Skeletal muscle satellite cell (primary cell): ENCODE results near the gene MEI4.
"Not testable (repeated sequence)": the region's sequence is repeated elsewhere in the genome, so short reads cannot be mapped to it uniquely, and the experiment has no call there.

Experiments used
- H3K27me3 ChIP-seq: 2 replicates; pipeline ENCODE4 v1.7.0; 2013; ENCODE audit warnings: low read length; ENCODE audit not compliant: control insufficient read depth, insufficient read depth
- H3K36me3 ChIP-seq: 2 replicates; pipeline ENCODE4 v1.7.0; 2013; ENCODE audit warnings: mild to moderate bottlenecking, control low read depth, low read length; ENCODE audit not compliant: insufficient read depth
- H3K4me1 ChIP-seq: 2 replicates; pipeline ENCODE4 v1.7.0; 2013; ENCODE audit warnings: low read length; ENCODE audit not compliant: control insufficient read depth, insufficient read depth
- H3K4me2 ChIP-seq: 2 replicates; pipeline ENCODE4 v1.7.0; 2013; ENCODE audit warnings: mild to moderate bottlenecking, low read length
- H3K4me3 ChIP-seq: 2 replicates; pipeline ENCODE4 v1.7.0; 2013; ENCODE audit warnings: low read length
- H3K9ac ChIP-seq: 2 replicates; pipeline ENCODE4 v1.7.0; 2013; ENCODE audit warnings: mild to moderate bottlenecking, low read depth, low read length, moderate library complexity
- H3K9me3 ChIP-seq: replicated peaks from 2 replicates; pipeline ENCODE4 v1.7.0; 2013; ENCODE audit warnings: mild to moderate bottlenecking, control low read depth, low read length

The MEI4 gene

GRCh38 chr6:77638129-77638830 lies 14.6 kb upstream of the MEI4 start:
- Histone ChIP-seq H3K36me3 (no peaks in the 10 kb centered on the region), H3K9me3 (no peaks in the 10 kb centered on the region), H3K4me3 (no peak overlapping the region), H3K4me1 (no peaks in the 10 kb centered on the region), H3K4me2 (no peak overlapping the region), H3K27me3 (no peaks in the 10 kb centered on the region), H3K9ac (no peak overlapping the region)

- H3K4me3 ChIP-seq, result no peak overlapping the region
- H3K4me1 ChIP-seq, result no peaks in the 10 kb centered on the region
- H3K36me3 ChIP-seq, result no peaks in the 10 kb centered on the region
Measured at GRCh38 chr6:77644102-77644705, 8.6 kb upstream of the MEI4 start.

GRCh38 chr6:77650098-77650663 lies 2.7 kb upstream of the MEI4 start:
- Histone ChIP-seq H3K9ac (no peak overlapping the region), H3K4me3 (no peak overlapping the region)

More at GRCh38 chr6:77644102-77644705, 8.6 kb upstream of the MEI4 start:
- Histone ChIP-seq H3K27me3 (no peaks in the 10 kb centered on the region), H3K4me2 (no peak overlapping the region), H3K9me3 (no peaks in the 10 kb centered on the region), H3K9ac (no peak overlapping the region)

DNA sequence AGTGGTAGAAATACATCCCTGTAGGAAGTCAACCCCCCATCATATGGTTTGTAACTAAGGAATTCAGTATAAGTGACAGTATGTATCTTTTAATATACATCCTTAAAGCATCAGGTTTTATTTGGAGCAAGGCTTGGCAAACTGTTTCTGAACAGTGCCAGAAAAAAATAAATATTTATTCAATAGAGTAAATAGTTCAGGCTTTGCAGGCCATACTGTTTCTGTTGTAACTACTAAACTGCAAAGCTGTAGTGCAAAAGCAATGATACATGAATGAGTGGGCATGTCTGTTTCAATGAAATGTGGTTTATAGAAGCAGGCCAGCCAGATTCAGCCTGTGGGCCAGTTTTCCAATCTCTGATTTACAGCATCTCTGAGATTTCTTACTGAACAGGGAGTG lies 977 bp downstream of the MEI4 start:
- Histone ChIP-seq H3K27me3 (no peaks in the 10 kb centered on the region), H3K4me2 (no peak overlapping the region), H3K36me3 (no peaks in the 10 kb centered on the region), H3K9ac (no peak overlapping the region), H3K9me3 (no peaks in the 10 kb centered on the region), H3K4me1 (no peaks in the 10 kb centered on the region), H3K4me3 (no peak overlapping the region)

More at GRCh38 chr6:77650098-77650663, 2.7 kb upstream of the MEI4 start:
- H3K36me3 ChIP-seq, result no peaks in the 10 kb centered on the region
- H3K4me2 ChIP-seq, result no peak overlapping the region
- no peaks in the 10 kb centered on the region for H3K9me3 ChIP-seq
- no peaks in the 10 kb centered on the region for H3K4me1 ChIP-seq
- no peaks in the 10 kb centered on the region for H3K27me3 ChIP-seq

DNA sequence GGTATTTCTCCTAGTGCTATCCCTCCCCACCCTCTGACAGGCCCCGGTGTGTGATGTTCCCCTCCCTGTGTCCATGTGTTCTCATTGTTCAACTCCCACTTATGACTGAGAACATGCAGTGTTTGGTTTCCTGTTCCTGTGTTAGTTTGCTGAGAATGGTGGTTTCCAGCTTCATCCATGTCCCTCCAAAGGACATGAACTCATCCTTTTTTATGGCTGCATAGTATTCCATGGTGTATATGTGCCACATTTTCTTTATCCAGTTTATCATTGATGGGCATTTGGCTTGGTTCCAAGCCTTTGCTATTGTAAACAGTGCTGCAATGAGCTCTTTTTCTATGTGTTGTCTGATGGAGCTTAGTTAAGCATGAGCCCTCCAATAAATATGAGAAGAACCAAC lies 2.2 kb downstream of the MEI4 start:
- H3K4me3 ChIP-seq, H3K36me3 ChIP-seq, H3K4me1 ChIP-seq, H3K9me3 ChIP-seq, H3K9ac ChIP-seq, H3K27me3 ChIP-seq, H3K4me2 ChIP-seq: not testable (repeated sequence)

- Histone ChIP-seq H3K9ac (no peak overlapping the region), H3K4me3 (no peak overlapping the region), H3K9me3 (no peaks in the 10 kb centered on the region), H3K36me3 (no peaks in the 10 kb centered on the region), H3K4me1 (no peaks in the 10 kb centered on the region), H3K4me2 (no peak overlapping the region), H3K27me3 (no peaks in the 10 kb centered on the region)
Measured at GRCh38 chr6:77656999-77657764, 4.3 kb downstream of the MEI4 start.

GRCh38 chr6:77666340-77666739 lies 13.5 kb downstream of the MEI4 start:
- Histone ChIP-seq H3K4me1 (no peaks in the 10 kb centered on the region), H3K4me2 (no peak overlapping the region), H3K4me3 (no peak overlapping the region)

GRCh38 chr6:77666846-77667245 lies 14.0 kb downstream of the MEI4 start:
- H3K4me3 ChIP-seq, result no peak overlapping the region
- no peak overlapping the region for H3K4me2 ChIP-seq
- no peak overlapping the region for H3K9ac ChIP-seq
- H3K4me1 ChIP-seq, result no peaks in the 10 kb centered on the region
- H3K9me3 ChIP-seq, result no peaks in the 10 kb centered on the region
- no peaks in the 10 kb centered on the region for H3K36me3 ChIP-seq
- H3K27me3 ChIP-seq, result no peaks in the 10 kb centered on the region

More at GRCh38 chr6:77666340-77666739, 13.5 kb downstream of the MEI4 start:
- no peaks in the 10 kb centered on the region for H3K9me3 ChIP-seq
- H3K36me3 ChIP-seq, result no peaks in the 10 kb centered on the region
- H3K27me3 ChIP-seq, result no peaks in the 10 kb centered on the region
- no peak overlapping the region for H3K9ac ChIP-seq

- no peak overlapping the region for H3K9ac ChIP-seq
- H3K4me2 ChIP-seq, result no peak overlapping the region
- no peaks in the 10 kb centered on the region for H3K9me3 ChIP-seq
- H3K27me3 ChIP-seq, result no peaks in the 10 kb centered on the region
- H3K4me1 ChIP-seq, result no peaks in the 10 kb centered on the region
- no peaks in the 10 kb centered on the region for H3K36me3 ChIP-seq
- H3K4me3 ChIP-seq, result no peak overlapping the region
Measured at GRCh38 chr6:77669913-77670312, 17.1 kb downstream of the MEI4 start.

GRCh38 chr6:77674211-77674610 lies 21.4 kb downstream of the MEI4 start:
- Histone ChIP-seq H3K9ac (no peak overlapping the region), H3K27me3 (no peaks in the 10 kb centered on the region), H3K36me3 (no peaks in the 10 kb centered on the region), H3K4me2 (no peak overlapping the region), H3K4me1 (no peaks in the 10 kb centered on the region), H3K4me3 (no peak overlapping the region), H3K9me3 (no peaks in the 10 kb centered on the region)

DNA sequence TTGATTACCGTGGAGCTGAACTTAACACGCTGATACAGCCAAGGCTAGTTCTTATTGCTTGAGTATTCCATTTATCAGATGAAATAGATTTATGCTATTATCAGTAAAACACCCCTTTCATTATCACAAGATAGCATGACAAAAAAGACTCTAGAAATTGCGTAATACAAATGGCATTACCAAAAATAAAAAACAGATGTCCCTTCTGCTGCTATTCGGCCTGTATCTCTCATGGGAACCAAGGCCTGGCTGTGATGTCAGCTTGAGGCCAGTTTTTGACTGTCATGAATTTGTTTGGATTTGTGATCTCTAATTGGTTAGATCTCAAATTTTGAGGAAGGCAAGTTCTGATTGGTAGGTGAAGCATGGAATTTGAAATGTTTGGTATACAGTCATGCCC lies 25.2 kb downstream of the MEI4 start:
- no peak overlapping the region for H3K4me3 ChIP-seq
- H3K27me3 ChIP-seq, result no peaks in the 10 kb centered on the region

More for the DNA sequence above, 25.2 kb downstream of the MEI4 start:
- Histone ChIP-seq H3K9me3 (peaks cover 3% of the 10 kb centered on the region), H3K4me1 (no peaks in the 10 kb centered on the region), H3K4me2 (no peak overlapping the region), H3K36me3 (no peaks in the 10 kb centered on the region), H3K9ac (no peak overlapping the region)
